ENCODE data around the gene MPND.

MPND gene

DNA sequence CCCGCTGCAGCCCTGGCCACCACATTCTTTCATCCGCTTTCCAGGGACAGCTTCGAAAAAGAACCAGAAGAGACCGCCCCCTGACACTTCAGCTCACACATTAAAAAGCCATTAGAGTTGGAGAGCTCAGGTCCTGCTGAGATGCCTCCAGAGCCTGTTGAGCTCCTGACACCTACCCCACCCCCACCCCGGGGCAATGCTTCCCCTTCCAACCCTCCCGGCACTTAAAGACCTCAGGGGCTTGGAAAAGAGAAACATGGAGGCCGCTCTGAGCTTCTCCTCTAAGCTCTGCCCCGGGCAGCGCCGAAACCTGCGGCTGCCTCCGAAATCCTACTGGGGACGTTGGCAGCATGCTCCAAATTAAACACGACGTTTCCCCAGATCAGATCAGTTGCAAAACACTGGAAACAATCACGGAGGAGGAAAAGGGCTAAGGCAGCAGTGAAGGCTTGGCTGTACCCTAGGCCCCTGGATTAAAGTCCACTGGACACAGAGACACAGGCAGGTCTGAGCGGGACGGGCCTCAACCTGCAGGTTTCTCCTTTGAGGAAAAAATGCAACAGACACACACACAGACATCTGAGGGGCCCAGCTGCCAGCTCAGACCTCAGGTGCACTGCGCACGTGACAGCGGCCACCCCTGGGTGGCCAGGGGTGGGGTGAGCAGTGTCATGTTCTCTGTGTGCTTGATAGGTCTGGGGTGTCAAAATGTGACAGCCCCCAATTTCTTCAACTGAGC is 47.4 kb downstream of the MPND start:
- H3K4me3 ChIP-seq (ENCODE audit: low read depth, low read length) = no peak overlapping the region
- TF ChIP-seq, protein P1, sequence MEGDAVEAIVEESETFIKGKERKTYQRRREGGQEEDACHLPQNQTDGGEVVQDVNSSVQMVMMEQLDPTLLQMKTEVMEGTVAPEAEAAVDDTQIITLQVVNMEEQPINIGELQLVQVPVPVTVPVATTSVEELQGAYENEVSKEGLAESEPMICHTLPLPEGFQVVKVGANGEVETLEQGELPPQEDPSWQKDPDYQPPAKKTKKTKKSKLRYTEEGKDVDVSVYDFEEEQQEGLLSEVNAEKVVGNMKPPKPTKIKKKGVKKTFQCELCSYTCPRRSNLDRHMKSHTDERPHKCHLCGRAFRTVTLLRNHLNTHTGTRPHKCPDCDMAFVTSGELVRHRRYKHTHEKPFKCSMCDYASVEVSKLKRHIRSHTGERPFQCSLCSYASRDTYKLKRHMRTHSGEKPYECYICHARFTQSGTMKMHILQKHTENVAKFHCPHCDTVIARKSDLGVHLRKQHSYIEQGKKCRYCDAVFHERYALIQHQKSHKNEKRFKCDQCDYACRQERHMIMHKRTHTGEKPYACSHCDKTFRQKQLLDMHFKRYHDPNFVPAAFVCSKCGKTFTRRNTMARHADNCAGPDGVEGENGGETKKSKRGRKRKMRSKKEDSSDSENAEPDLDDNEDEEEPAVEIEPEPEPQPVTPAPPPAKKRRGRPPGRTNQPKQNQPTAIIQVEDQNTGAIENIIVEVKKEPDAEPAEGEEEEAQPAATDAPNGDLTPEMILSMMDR (IDR thresholded peaks at IDR 0.05; ENCODE audit: insufficient read depth, low read depth, low read length, missing control alignments) = no peak
- no peak for DNase-seq (ENCODE audit: low read depth)

DNA sequence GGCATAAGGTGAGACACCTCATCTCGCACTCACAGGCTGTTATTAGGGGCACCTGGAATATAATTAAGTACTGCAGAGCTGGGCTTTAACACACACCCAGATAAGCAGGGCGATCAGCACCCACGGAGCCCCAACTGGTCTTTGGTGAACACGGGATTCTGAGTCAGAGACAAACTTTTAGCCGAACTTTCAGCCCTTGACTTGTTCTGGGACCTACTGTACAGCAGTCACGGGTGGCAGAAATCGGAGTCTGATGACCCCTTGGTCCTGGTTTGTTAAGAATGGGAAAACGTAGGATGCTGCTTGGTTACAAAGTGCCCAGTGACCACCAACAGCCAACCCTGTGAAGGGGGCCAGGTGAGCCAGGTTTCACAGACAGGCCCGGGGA is 47.9 kb downstream of the MPND start:
- no peak for DNase-seq (ENCODE audit: low read depth)
- TF ChIP-seq, protein P1 (IDR thresholded peaks at IDR 0.05; ENCODE audit: insufficient read depth, low read depth, low read length, missing control alignments) = no peak
- no peak overlapping the region for H3K4me3 ChIP-seq (ENCODE audit: low read depth, low read length)

DNA sequence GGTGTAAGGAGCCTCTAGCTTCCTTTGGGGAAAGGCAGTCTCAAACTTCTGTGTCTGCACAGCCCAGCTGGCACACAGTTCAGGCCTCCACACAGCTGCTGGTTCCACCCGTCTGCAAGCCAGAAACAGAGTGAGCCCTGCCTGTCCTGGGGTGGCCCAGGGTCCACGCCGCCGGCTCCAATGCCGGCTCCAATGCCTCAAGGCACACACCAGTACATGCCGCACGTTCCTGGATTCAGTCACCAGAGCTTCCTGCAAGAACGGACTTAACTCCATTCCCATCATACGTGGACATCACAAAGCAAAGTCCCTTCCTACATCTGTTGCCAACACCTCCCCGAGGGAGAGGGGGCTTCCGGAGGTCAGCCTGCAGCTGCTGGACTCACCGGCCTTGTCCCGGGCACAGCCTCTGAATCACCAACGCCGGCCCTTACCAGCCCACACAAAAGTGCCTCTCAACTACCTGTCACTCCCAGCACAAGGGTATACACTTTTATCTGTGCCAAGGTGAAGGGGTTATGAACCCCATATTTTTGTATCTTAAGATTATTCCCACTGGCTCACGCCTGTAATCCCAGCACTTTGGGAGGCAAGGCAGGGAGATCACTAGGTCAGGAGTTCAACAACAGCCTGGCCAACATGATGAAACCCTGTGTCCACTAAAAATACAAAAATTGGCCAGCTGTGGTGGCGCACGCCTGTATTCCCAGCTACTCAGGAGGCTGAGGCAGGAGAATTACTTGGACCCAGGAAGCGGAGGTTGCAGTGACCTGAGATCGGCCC is 48.5 kb downstream of the MPND start:
- no peak overlapping the region for H3K4me3 ChIP-seq (ENCODE audit: low read depth, low read length)
- no peak for DNase-seq (ENCODE audit: low read depth)

DNA sequence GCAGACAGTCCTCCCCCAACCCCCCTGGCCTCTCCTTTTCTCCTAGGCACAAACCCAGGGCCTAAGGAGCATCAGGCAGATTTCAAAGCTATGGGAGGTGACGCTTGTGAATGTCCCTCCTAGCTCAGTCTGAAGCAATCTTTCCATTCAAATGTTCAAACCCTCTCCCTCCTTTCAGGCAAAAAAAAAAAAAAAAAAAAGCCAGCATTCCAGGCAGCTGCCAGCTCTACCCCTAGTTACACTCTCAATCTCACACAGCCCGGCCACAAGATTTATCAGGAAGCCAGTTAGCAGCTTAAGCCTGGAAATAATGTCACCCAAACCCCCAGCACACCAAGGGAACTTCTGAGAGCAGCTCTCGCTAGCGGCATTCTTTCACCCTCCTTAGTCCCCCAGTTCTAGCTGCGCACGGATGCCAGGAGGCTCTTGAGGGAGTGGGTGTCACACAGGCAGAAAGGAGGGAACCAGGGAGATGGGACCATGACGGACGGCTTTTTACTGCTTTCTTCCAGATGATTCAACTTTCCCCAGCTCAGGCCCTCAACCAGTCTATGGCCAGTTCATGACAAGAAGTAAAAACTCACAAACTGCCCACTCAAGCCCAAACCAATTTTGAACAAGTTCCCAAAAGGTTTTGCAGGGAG is 50.7 kb downstream of the MPND start:
- DNase-seq (ENCODE audit: low read depth) = no peak
- no peak overlapping the region for H3K4me3 ChIP-seq (ENCODE audit: low read depth, low read length)
- TF ChIP-seq, protein P1 (IDR thresholded peaks at IDR 0.05; ENCODE audit: insufficient read depth, low read depth, low read length, missing control alignments) = no peak

More for the DNA sequence above, 48.5 kb downstream of the MPND start:
- TF ChIP-seq, protein P1 (IDR thresholded peaks at IDR 0.05; ENCODE audit: insufficient read depth, low read depth, low read length, missing control alignments) = no peak

DNA sequence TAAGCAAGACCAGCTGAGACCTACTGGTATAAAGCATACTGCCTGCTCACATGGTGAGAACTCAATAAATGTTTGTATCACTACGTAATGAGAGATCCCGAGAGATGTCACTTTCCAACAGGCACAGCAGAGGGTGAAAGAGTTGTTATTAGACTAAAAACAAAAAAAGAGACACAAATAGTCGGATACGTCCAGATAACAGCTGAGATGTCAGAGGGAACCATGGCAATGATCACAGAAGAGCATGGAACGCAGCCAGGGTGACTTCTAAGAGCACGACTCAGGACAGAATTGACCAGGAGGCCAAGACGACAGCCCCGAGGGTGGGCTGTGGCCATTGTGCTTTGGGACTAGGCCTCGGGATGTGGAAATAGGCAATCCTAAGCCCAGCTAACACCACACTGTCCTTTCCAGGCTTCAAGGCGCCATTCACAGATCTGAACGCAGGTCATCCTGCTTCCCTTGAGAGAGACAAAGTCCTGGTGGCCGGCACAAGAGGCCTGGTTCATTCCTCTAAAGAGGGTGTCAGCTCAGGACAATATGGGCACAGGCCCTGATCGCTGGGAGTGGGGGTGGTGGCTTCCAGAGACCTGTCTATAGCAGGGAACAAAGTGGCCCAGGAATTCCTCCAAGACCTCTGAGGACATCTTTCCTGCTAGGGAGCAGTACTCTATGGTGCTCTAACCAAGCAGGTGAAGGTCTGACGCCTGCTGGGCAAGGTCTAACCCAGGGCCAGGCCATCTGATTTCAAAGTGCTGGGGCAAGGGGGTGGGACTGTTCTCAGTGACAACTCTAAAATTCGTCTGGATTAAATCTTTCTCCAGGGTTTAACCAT is 53.8 kb downstream of the MPND start:
- no peak overlapping the region for H3K4me3 ChIP-seq (ENCODE audit: low read depth, low read length)
- TF ChIP-seq, protein P1 (IDR thresholded peaks at IDR 0.05; ENCODE audit: insufficient read depth, low read depth, low read length, missing control alignments) = no peak
- DNase-seq (ENCODE audit: low read depth) = no peak

DNA sequence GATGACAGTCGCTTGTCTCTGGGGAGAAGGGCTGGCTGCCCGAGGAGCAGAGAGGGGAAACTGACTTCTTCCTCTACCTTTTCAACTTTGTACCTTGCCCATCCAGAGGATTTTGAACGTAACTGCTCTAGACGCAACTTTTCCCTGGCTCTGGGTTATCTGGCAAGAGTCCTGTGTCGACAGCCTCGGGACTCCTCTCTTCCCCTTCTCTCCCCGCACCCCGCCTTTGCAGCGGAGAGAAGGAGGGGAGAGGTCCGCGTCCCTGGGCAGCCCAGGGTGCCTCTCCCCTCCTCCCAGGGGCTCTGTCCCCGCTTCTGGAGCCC is 56.4 kb downstream of the MPND start:
- TF ChIP-seq, protein P1 (IDR thresholded peaks at IDR 0.05; ENCODE audit: insufficient read depth, low read depth, low read length, missing control alignments) = no peak
- peak overlapping the region; percentile 92 for H3K4me3 ChIP-seq (ENCODE audit: low read depth, low read length)
- DNase-seq (ENCODE audit: low read depth) = no peak
